Memory B cell (primary cell): Measurements from ENCODE around the gene POGK.
"Not testable (repeated sequence)": the region's sequence is repeated elsewhere in the genome, so short reads cannot be mapped to it uniquely, and the experiment has no call there.

ENCODE experiments used
- ATAC-seq: fragments of 150-1000 bp; cut with Tn5 transposase; 2 replicates; pipeline ENCODE4 v1.10.0; 2021; ENCODE audit warnings: low read depth, mild to moderate bottlenecking, moderate library complexity
- DNase-seq, 2 donors: peaks; one replicate each; pipeline ENCODE4 v3.0.0; 2022; ENCODE audit warnings: low spot score in 2 of 2
- H3K27ac Mint-ChIP-seq: one replicate; pipeline ENCODE4 v1.8.0; 2022; ENCODE audit warnings: mild to moderate bottlenecking, moderate library complexity, mixed read lengths
- H3K27me3 Mint-ChIP-seq: one replicate; pipeline ENCODE4 v1.8.0; 2022; ENCODE audit warnings: mixed read lengths
- H3K36me3 Mint-ChIP-seq: one replicate; pipeline ENCODE4 v1.8.0; 2022; ENCODE audit warnings: mild to moderate bottlenecking, mixed read lengths
- H3K4me1 Mint-ChIP-seq: one replicate; pipeline ENCODE4 v1.8.0; 2022; ENCODE audit warnings: mixed read lengths
- H3K4me3 Mint-ChIP-seq: one replicate; pipeline ENCODE4 v1.8.0; 2022; ENCODE audit warnings: mild to moderate bottlenecking, moderate library complexity, mixed read lengths
- H3K9me3 Mint-ChIP-seq: one replicate; pipeline ENCODE4 v1.8.0; 2022; ENCODE audit warnings: mixed read lengths

Gene POGK, protein sequence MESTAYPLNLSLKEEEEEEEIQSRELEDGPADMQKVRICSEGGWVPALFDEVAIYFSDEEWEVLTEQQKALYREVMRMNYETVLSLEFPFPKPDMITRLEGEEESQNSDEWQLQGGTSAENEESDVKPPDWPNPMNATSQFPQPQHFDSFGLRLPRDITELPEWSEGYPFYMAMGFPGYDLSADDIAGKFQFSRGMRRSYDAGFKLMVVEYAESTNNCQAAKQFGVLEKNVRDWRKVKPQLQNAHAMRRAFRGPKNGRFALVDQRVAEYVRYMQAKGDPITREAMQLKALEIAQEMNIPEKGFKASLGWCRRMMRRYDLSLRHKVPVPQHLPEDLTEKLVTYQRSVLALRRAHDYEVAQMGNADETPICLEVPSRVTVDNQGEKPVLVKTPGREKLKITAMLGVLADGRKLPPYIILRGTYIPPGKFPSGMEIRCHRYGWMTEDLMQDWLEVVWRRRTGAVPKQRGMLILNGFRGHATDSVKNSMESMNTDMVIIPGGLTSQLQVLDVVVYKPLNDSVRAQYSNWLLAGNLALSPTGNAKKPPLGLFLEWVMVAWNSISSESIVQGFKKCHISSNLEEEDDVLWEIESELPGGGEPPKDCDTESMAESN

DNA sequence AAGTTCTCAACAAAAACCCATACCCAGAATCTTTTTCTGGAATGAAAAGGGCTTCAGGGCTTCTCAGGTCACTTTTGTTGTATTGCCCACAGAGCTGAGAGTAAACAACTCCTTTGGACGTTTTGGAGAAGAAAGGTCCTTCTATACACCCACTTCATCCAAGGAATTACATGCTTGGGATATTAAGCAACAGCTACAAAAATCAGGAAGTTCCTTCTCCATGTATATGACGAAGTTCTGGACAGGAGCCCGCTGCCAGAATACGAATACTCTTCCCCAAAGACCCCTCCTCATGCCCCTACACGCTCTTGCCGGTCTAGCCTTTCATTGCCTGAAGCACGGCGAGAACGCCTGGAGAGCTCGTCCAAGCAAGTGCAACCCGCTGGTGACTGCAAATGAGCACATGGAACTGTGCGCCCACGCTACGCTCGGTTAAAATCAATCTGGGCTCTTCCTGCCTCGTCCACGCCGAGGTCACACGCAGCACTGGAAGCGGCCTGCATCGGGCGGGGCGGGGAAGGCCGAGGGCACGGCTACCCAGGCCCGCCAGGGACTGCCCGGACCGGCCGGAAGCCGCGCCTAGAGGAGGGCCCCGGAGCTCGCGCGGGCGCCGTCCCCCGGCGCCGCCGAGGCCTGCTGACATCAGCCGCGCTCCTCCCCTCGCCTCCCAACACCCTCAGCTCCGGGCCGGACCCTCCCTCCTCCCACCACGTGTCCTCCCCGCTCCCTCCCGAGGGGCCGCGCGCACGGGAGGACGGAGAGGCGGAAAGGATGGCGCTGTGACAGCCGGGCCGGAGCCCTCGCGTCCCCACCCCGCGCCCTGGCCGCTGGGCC is at the start of gene POGK:
Gene POGK, plus strand, starts transcription at position 710 of the 834 bp plus-strand sequence. CDS start 1,482 bp downstream, outside the sequence.
- Mint-ChIP-seq H3K4me1 (peaks cover 27% of the 10 kb centered on the region), H3K36me3 (peaks cover 16% of the 10 kb centered on the region), H3K9me3 (no peaks in the 10 kb centered on the region), H3K27me3 (no peaks in the 10 kb centered on the region), H3K4me3 (peak within 1 kb of the TSS; percentile 91), H3K27ac (peak within 1 kb of the TSS; percentile 84)
- DNase-seq (peak; percentile 61 to 70), ATAC-seq (peak; percentile 87)

DNA sequence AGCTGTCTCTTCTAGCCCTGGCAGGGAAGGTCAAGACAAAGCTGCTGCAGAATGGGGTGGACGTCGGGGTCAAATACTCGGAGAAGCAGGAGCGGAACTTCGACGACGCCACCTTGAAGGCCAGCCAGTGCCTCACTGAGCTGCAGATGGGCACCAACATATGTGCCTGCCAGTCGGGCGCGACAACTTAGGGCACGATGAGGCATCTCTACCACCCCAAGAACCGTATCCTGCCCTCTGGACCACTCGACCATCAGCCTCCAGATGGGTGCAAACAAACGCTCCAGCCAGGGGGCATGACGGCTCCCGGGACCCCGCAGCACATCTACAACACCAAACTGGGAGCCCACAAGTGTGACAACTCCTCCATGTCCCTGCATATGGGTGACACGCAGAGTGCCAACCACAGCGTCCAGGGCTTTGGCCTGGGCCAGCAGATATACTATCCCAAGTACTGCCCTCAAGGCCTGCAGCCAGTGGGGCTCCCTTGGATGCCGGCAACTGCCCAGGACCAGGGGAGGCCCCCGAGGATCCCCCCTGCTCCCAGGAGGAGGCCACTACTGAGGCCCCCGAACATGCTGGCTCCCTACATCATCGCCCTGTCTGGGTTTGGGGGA is 42.5 kb upstream of the POGK start:
- Mint-ChIP-seq H3K4me1 (no peaks in the 10 kb centered on the region), H3K27me3 (peaks cover 10% of the 10 kb centered on the region), H3K9me3 (no peaks in the 10 kb centered on the region), H3K27ac (no peak overlapping the region), H3K4me3 (no peak overlapping the region), H3K36me3 (peaks cover 2% of the 10 kb centered on the region)
- ATAC-seq (no peak), DNase-seq (no peak)

DNA sequence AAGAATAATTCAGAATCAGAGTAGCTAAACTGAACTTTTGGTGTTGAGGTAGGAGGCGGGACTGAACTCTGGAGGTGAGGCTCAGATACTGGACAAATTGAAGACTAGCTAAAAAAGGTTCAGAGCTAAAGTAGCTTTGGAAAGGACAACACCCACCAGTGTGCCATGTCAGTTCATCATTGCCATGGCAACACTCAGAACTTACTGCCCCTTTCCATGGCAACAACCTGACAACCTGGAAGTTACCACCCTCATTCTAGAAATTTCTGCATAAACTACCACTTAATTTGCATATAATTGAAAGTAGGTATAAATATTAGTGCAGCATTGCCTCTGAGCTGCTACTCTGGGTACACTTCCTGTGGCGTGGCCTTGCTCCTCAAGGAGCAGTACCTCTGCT is 30.3 kb upstream of the POGK start:
- ATAC-seq: no peak
- Mint-ChIP-seq H3K9me3 (peaks cover 3% of the 10 kb centered on the region), H3K4me1 (no peaks in the 10 kb centered on the region), H3K27me3 (peaks cover 12% of the 10 kb centered on the region), H3K36me3 (no peaks in the 10 kb centered on the region), H3K27ac (no peak overlapping the region), H3K4me3 (no peak overlapping the region)
- no peak for DNase-seq

DNA sequence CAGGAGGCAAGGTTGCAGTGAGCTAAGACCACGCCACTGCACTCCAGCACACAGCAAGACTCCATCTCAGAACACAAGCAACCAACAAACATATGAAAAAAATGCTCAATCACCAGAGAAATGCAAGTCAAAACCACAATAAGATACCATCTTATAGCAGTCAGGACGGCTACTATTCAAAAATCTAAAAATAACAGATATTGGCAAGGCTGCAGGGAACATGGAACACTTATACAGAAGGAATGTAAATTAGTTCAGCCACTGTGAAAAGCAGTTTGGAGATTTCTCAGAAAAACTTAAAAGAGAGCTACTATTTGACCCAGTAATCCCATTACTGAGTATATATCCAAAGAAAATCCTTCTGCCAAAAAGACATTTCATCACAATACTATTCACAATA is 27.6 kb upstream of the POGK start:
- no peak for DNase-seq
- peaks cover 3% of the 10 kb centered on the region for H3K9me3 Mint-ChIP-seq
- H3K4me3 Mint-ChIP-seq: no peak overlapping the region
- H3K27ac Mint-ChIP-seq: no peak overlapping the region
- no peak for ATAC-seq
- no peaks in the 10 kb centered on the region for H3K4me1 Mint-ChIP-seq
- peaks cover 12% of the 10 kb centered on the region for H3K27me3 Mint-ChIP-seq
- no peaks in the 10 kb centered on the region for H3K36me3 Mint-ChIP-seq

DNA sequence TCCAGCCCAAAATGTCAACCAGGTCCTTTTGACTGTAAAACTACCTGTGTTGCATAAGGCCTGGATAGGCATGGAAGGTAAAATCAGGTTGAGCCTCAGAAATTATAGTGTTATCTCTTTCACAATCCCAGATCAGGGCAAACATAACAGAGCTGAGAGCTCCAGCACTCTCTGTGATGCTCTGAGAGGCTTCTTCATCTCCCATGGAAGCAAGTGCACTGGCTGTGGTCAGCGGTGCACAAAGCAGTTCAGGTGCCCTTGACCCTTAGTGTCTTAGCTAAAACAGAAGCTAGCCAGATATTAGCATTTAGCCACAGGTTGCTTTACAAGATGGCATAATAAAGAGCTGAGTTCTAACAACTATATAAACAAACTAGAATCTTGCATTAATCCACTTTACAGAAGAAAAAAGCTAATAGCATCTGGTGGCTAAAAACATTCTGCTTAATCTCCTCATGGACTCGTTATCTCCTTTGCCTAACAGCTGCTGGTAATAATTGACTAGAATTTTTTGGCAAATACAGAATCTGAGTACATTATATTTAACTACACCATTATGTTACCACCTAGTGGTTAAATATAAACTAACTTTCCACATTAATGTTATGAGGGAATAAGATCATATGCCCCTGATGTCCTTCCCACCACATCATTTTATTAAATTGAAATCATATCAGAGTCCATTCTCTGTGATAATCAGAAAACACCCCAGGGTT is 25.6 kb upstream of the POGK start:
- Mint-ChIP-seq H3K27ac (no peak overlapping the region), H3K9me3 (peaks cover 3% of the 10 kb centered on the region), H3K4me1 (no peaks in the 10 kb centered on the region), H3K36me3 (no peaks in the 10 kb centered on the region), H3K27me3 (peaks cover 13% of the 10 kb centered on the region), H3K4me3 (no peak overlapping the region)
- no peak for DNase-seq
- ATAC-seq: no peak

DNA sequence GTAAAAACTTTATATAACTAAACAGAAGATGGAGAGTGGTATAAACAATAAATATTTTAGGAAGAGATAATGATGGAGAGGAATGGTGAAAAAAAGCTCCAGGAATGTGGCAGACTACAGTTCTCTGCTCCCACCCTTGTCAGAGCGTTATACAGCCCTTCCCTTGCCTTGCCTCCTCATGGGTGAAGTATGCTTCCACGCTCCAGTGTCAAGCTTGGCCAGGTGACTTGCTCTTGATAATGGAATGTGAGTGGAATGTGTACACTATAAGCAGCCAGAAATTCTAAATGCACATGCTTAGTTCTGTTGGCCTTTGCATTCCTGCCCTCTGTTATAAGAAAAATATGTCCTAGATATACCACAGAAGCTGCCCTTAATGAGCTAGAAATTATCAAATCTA is 24.7 kb upstream of the POGK start:
- no peak overlapping the region for H3K27ac Mint-ChIP-seq
- no peaks in the 10 kb centered on the region for H3K36me3 Mint-ChIP-seq
- H3K9me3 Mint-ChIP-seq: peaks cover 3% of the 10 kb centered on the region
- no peaks in the 10 kb centered on the region for H3K4me1 Mint-ChIP-seq
- DNase-seq (no peak), ATAC-seq (no peak)
- H3K4me3 Mint-ChIP-seq: no peak overlapping the region
- peaks cover 13% of the 10 kb centered on the region for H3K27me3 Mint-ChIP-seq

DNA sequence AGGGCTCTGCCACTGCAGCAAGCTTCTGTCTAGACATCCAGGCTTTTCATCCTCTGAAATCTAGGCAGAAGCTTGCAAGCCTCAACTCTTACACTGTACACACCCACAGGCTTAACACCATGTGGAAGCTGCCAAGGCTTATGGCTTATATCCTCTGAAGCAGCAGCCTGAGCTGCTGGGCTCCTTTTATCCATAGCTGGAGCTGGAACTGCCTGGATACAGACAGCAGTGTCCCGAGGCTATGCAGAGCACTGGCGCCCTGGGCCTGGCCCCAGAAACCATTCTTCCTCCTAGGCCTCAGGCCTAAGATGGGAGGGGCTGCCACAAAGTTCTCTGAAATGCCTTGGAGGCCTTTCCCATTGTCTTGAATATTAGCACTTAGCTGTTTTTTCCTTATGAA is 19.3 kb upstream of the POGK start:
- ATAC-seq: no peak
- Mint-ChIP-seq H3K36me3 (peaks cover 3% of the 10 kb centered on the region), H3K4me1 (no peaks in the 10 kb centered on the region), H3K4me3 (no peak overlapping the region), H3K9me3 (peaks cover 11% of the 10 kb centered on the region), H3K27ac (no peak overlapping the region), H3K27me3 (peaks cover 10% of the 10 kb centered on the region)
- no peak for DNase-seq

DNA sequence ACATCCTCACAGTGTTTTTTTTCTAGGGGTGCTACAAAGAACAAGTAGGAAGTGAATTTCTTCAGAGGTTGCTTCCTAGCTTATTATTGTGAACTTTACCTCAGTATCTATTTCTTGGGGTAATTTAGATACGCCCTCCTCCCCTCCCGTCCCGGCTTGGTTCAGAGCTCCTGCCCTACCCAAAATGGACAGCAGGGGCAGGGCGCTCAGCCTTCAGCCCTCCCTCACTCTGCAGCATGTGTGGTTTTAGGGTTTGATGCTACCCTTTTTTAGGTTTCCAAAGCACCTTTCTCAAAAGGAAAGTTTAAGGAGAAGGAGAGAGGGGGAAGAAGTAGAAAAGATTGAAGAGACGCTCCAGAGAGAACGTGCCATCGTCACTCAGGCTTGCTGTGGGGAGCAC is 16.9 kb upstream of the POGK start:
- peaks cover 16% of the 10 kb centered on the region for H3K9me3 Mint-ChIP-seq
- DNase-seq: no peak
- no peak overlapping the region for H3K4me3 Mint-ChIP-seq
- H3K27ac Mint-ChIP-seq: no peak overlapping the region
- no peaks in the 10 kb centered on the region for H3K4me1 Mint-ChIP-seq
- peaks cover 5% of the 10 kb centered on the region for H3K36me3 Mint-ChIP-seq
- peaks cover 13% of the 10 kb centered on the region for H3K27me3 Mint-ChIP-seq
- no peak for ATAC-seq

DNA sequence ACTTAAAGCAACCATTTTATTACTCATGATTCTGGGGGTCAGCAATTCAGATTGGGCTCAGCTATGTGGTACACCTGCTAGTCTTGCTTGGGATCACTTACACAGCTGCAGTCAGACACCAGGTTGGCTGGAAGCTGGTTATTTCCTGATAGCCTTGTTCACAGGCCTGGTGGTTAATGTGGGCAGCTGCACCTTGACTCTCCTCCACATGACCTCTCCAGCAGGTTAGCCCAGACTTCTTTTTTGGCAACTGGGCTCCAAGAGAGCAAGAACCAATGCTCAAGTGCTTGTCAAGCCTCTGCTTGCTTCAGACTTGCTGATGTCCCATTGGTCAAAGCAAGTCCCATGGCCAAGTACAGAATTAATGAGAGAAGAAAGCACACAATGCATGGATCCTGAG is 11.8 kb upstream of the POGK start:
- H3K4me3 Mint-ChIP-seq: no peak overlapping the region
- peaks cover 15% of the 10 kb centered on the region for H3K27me3 Mint-ChIP-seq
- ATAC-seq (no peak), DNase-seq (no peak)
- no peak overlapping the region for H3K27ac Mint-ChIP-seq
- no peaks in the 10 kb centered on the region for H3K4me1 Mint-ChIP-seq
- H3K36me3 Mint-ChIP-seq: peaks cover 13% of the 10 kb centered on the region
- peaks cover 10% of the 10 kb centered on the region for H3K9me3 Mint-ChIP-seq

DNA sequence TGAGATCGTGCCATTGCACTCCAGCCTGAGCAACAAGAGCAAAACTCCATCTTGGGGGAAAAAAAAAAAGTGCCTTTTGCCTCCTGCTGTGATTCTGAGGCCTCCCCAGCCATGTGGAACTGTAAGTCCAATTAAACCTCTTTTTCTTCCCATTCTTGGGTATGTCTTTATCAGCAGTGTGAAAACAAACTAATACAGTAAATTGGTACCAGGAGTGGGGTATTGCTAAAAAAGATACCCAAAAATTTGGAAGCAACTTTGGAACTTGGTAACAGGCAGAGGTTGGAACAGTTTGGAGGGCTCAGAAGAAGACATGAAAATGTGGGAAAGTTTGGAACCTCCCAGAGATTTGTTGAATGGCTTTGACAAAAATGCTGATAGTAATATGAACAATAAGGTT is 9.5 kb upstream of the POGK start:
- not testable (repeated sequence) for H3K4me1 Mint-ChIP-seq, H3K4me3 Mint-ChIP-seq, H3K27ac Mint-ChIP-seq, DNase-seq, ATAC-seq
- peaks cover 10% of the 10 kb centered on the region for H3K9me3 Mint-ChIP-seq
- H3K36me3 Mint-ChIP-seq: peaks cover 13% of the 10 kb centered on the region
- H3K27me3 Mint-ChIP-seq: peaks cover 14% of the 10 kb centered on the region

DNA sequence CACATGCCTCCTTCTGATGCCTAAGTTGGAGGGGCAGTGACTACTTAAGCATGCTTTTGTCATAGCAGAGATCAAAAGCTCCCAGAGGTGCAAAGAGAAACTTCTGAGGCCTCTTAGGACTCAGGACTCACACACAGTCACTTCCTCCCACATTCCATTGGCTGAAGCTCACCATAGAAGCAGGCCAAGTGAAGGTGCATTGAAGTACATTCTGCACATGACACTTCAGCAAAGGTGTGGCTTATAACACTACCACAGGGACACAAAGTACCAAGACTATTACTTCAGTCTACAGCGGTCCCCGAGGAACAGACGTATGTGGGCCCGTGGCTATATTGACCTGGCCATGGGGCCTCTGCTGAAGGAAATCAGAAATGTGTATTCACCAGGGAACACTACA is 2.5 kb upstream of the POGK start:
- DNase-seq: no peak
- H3K27me3 Mint-ChIP-seq: peaks cover 5% of the 10 kb centered on the region
- H3K4me3 Mint-ChIP-seq: no peak overlapping the region
- no peak overlapping the region for H3K27ac Mint-ChIP-seq
- H3K4me1 Mint-ChIP-seq: peaks cover 21% of the 10 kb centered on the region
- H3K36me3 Mint-ChIP-seq: peaks cover 8% of the 10 kb centered on the region
- peaks cover 1% of the 10 kb centered on the region for H3K9me3 Mint-ChIP-seq
- ATAC-seq: no peak

DNA sequence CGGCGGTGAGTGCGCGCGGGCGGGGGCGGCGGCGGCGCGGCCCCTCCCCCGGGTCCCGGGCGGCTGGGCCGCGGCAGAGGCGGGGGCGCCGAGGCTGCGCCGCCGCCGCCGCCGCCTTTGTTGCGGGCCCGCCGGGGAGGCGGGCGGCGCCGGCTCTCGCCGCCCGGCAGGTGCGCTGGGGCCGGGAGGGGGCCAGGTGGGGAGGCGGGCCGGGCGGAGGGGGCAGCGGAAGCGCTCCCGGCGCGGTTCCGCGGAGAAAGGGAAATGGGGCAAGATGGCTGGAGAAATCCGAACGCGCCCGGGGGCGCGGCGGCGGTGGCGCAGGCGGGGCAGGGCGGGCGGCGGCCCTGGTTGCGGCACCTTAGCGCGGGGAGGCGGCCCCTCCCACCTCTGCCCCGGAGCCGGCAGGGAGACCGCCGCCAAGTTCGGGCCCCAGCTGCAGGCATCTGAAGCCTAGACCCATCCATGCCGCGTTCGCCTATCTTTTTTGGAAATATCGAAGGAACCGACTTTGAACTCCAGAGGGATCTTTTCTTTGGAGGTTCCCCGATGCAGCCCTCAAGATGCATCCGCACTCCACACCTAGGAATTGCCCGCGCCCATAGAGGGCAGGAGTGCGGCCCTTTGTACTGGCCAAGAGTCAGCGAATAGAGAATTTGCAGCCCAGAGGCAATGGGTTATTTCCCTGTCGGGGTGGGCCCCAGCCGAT is 479 bp downstream of the POGK start:
- peaks cover 31% of the 10 kb centered on the region for H3K4me1 Mint-ChIP-seq
- H3K27me3 Mint-ChIP-seq: no peaks in the 10 kb centered on the region
- H3K27ac Mint-ChIP-seq: peak overlapping the region; percentile 84
- H3K9me3 Mint-ChIP-seq: no peaks in the 10 kb centered on the region
- DNase-seq: peak; percentile 30 to 48
- peak; percentile 62 for ATAC-seq
- H3K36me3 Mint-ChIP-seq: peaks cover 22% of the 10 kb centered on the region
- H3K4me3 Mint-ChIP-seq: peak overlapping the region; percentile 82
